SK-N-MC (cell line): Measurements from ENCODE around the gene BCAS3.

Experiments
- DNase-seq: peaks from one replicate; pipeline ENCODE4 v3.0.0-alpha.2; 2011; ENCODE audit warnings: low read depth, low spot score
- H3K27ac ChIP-seq: fragments of 200-600 bp; sonication (generic); 2 replicates; pipeline ENCODE4 v1.5.1; 2016; ENCODE audit warnings: mixed run types
- H3K36me3 ChIP-seq: fragments of 200-600 bp; sonication (generic); 2 replicates; pipeline ENCODE4 v1.6.1; 2017; ENCODE audit warnings: antibody characterized with exemption, low read length, mixed read lengths; ENCODE audit not compliant: insufficient read depth
- H3K4me3 ChIP-seq: fragments of 200-600 bp; sonication (generic); 2 replicates; pipeline ENCODE4 v1.5.1; 2016
- H3K9ac ChIP-seq: fragments of 200-600 bp; sonication (generic); 2 replicates; pipeline ENCODE4 v1.8.0; 2017; ENCODE audit warnings: mixed run types, mixed read lengths; ENCODE audit not compliant: insufficient read length
- H3K9me3 ChIP-seq: fragments of 200-600 bp; sonication (generic); 2 replicates; pipeline ENCODE4 v1.6.1; 2017; ENCODE audit warnings: low read depth, mild to moderate bottlenecking, antibody characterized with exemption, low read length, moderate library complexity, mixed read lengths
- EZH2 ChIP-seq: fragments of 200-600 bp; sonication (generic); IDR thresholded peaks from one replicate; pipeline ENCODE4 v1.6.1; 2017; ENCODE audit warnings: antibody characterized with exemption
- FOXP2 ChIP-seq: optimal IDR thresholded peaks from 2 replicates; pipeline ENCODE3; 2011; ENCODE audit warnings: mild to moderate bottlenecking, moderate library complexity; ENCODE audit not compliant: insufficient read depth; ENCODE audit errors: extremely low read length, control extremely low read depth
- POLR2AphosphoS5 ChIP-seq: IDR thresholded peaks from 2 replicates; pipeline ENCODE4 v1.6.1; 2012; ENCODE audit warnings: mild to moderate bottlenecking, low read depth, low read length, borderline replicate concordance

Gene BCAS3

DNA sequence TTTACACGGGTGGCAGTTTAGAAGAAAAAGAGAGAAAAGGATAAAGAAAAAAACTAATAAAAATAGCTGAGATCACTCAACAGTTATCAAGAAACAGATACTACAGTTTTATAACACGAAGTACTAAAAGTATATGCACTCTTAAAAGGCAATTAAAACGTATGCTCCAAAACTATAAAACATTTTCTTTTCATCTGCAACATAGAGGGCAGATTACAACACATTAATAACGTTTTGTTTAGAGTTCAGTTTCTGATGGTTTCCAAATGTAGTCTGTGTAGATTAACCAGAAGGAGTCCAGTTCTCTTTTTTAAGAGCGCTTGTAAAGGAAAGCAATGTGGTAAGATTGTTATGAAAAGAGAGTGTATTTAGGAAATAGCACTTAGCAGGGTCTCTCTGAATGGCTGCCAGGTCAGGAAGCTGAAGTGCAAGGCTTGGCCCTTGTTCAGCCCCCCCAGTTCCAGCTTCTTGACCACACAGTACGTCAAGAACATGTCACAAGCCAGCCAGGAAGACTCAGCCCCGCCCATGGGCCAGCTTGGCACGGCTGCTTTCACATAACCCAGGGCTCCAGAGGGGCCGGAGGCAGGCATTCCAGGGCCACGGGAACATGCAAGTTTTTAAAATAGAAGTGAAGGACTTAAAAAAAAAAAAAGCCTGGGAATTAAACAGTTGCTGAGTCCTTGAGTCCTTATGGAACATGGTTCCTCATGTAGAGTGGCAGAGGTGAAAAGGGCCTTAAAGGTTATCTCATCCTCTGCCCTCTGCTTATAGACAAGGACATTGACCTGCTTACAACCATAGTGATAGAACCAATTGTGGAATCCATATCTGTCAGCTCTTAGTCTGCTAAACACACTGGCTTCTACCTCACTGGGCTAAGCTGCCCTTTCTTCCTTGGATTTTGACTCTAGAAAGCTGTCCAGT is 574.6 kb downstream of the BCAS3 start:
- Histone ChIP-seq H3K9ac (no peak overlapping the region), H3K9me3 (no peaks in the 10 kb centered on the region), H3K27ac (no peak overlapping the region), H3K4me3 (no peak overlapping the region), H3K36me3 (no peaks in the 10 kb centered on the region)
- DNase-seq: no peak
- TF ChIP-seq FOXP2 (no peak), EZH2 (no peak), POLR2AphosphoS5 (no peak)

DNA sequence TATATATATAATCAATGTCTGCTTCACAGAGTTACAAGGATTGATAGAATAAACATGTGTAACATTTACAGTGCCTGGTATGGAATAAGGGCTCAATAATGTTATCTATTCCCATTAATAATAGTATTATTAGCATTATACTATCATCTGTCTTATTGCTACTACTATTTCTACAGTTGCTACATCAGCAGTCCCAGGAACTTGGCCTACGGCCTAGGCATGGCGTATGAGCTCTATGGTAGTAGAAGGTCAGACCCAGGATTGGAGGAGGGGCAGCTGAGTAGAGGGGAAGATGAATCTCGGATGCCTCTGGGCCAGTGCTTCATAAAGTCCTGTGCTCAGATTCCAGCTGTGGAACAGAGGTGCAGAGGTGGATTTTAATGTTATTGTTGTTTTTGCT is 575.7 kb downstream of the BCAS3 start:
- H3K9ac ChIP-seq: no peak overlapping the region
- no peaks in the 10 kb centered on the region for H3K9me3 ChIP-seq
- H3K4me3 ChIP-seq: no peak overlapping the region
- no peaks in the 10 kb centered on the region for H3K36me3 ChIP-seq
- DNase-seq: no peak
- no peak overlapping the region for H3K27ac ChIP-seq
- TF ChIP-seq EZH2: no peak
- TF ChIP-seq FOXP2: no peak
- no peak for TF ChIP-seq POLR2AphosphoS5

- Histone ChIP-seq H3K9me3 (no peaks in the 10 kb centered on the region), H3K27ac (no peak overlapping the region), H3K36me3 (no peaks in the 10 kb centered on the region), H3K9ac (no peak overlapping the region), H3K4me3 (no peak overlapping the region)
- TF ChIP-seq POLR2AphosphoS5 (no peak), FOXP2 (no peak), EZH2 (no peak)
- DNase-seq: no peak
These were observed 576.4 kb downstream of the BCAS3 start for GRCh38 chr17:61253937-61254574.

- Histone ChIP-seq H3K4me3 (no peak overlapping the region), H3K36me3 (no peaks in the 10 kb centered on the region), H3K9ac (no peak overlapping the region), H3K9me3 (no peaks in the 10 kb centered on the region), H3K27ac (no peak overlapping the region)
- no peak for TF ChIP-seq POLR2AphosphoS5
- TF ChIP-seq EZH2: no peak
- TF ChIP-seq FOXP2: no peak
- no peak for DNase-seq
These were observed 577.3 kb downstream of the BCAS3 start for GRCh38 chr17:61254904-61255303.

GRCh38 chr17:61255647-61256046 is 578.0 kb downstream of the BCAS3 start:
- no peak for DNase-seq
- no peak overlapping the region for H3K27ac ChIP-seq
- H3K9ac ChIP-seq: no peak overlapping the region
- no peaks in the 10 kb centered on the region for H3K9me3 ChIP-seq
- no peak overlapping the region for H3K4me3 ChIP-seq
- no peak for TF ChIP-seq FOXP2
- no peak for TF ChIP-seq EZH2
- TF ChIP-seq POLR2AphosphoS5: no peak
- no peaks in the 10 kb centered on the region for H3K36me3 ChIP-seq

DNA sequence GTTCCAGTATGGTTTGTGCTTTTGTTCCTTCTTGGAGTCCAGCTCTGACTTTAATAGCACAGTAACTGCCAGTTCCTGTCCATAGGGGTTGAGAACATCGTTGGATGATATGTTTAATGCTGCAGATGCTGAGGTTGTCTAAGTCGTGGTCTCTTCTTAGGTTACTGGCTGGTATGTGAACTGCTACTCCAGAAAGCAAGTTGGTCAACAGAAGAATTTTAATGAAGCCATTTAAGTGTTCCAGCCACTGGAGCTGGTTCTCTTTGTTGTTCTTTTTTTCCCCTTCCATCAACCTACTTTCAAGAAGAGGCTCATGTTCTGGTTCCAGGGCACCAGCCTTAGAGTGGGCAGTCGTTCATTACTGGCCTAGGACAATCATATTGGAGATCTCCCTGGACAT is 581.7 kb downstream of the BCAS3 start:
- Histone ChIP-seq H3K4me3 (no peak overlapping the region), H3K9me3 (no peaks in the 10 kb centered on the region), H3K36me3 (no peaks in the 10 kb centered on the region), H3K9ac (no peak overlapping the region), H3K27ac (no peak overlapping the region)
- DNase-seq: no peak
- TF ChIP-seq EZH2 (no peak), POLR2AphosphoS5 (no peak), FOXP2 (no peak)

- H3K36me3 ChIP-seq: no peaks in the 10 kb centered on the region
- H3K27ac ChIP-seq: no peak overlapping the region
- no peak overlapping the region for H3K9ac ChIP-seq
- DNase-seq: no peak
- H3K9me3 ChIP-seq: no peaks in the 10 kb centered on the region
- TF ChIP-seq POLR2AphosphoS5 (no peak), FOXP2 (no peak), EZH2 (no peak)
- no peak overlapping the region for H3K4me3 ChIP-seq
These were observed 582.6 kb downstream of the BCAS3 start for GRCh38 chr17:61260071-61260797.

- TF ChIP-seq FOXP2 (no peak), POLR2AphosphoS5 (no peak), EZH2 (no peak)
These were observed 583.5 kb downstream of the BCAS3 start for GRCh38 chr17:61261001-61261637.

More at GRCh38 chr17:61261001-61261637, 583.5 kb downstream of the BCAS3 start:
- DNase-seq: no peak
- Histone ChIP-seq H3K9me3 (no peaks in the 10 kb centered on the region), H3K27ac (no peak overlapping the region), H3K36me3 (no peaks in the 10 kb centered on the region), H3K9ac (no peak overlapping the region), H3K4me3 (no peak overlapping the region)
